Neural cell (in vitro differentiated cells): ENCODE data around the gene TMEM183A. TPM values are rescaled to one million over a fixed set of nuclear protein-coding genes. Genes with fewer than 3 reads are reported as not detected.

Experiments
- H2AFZ ChIP-seq: fragments of 200-600, 300-800 bp; sonication (generic), shearing (Covaris generic); 2 replicates; pipeline ENCODE4 v1.6.0; 2014; ENCODE audit warnings: low read depth, mild to moderate bottlenecking, antibody characterized with exemption, low read length, moderate library complexity
- H3F3A ChIP-seq: fragments of 200-600 bp; shearing (Covaris generic); 2 replicates; pipeline ENCODE4 v1.6.1; 2016; ENCODE audit warnings: mild to moderate bottlenecking, moderate library complexity, mixed read lengths, antibody characterized with exemption, low read length; ENCODE audit not compliant: insufficient read depth, poor library complexity, severe bottlenecking
- H3K27ac ChIP-seq: fragments of 200-600, 300-800 bp; sonication (generic), shearing (Covaris generic); 2 replicates; pipeline ENCODE4 v1.5.1; 2014; ENCODE audit warnings: mild to moderate bottlenecking, low read length, moderate library complexity
- H3K27me3 ChIP-seq: fragments of 300-800, 200-600 bp; sonication (generic), shearing (Covaris generic); 2 replicates; pipeline ENCODE4 v1.6.0; 2014; ENCODE audit warnings: mild to moderate bottlenecking, low read depth, low read length, moderate library complexity; ENCODE audit not compliant: insufficient read depth
- H3K36me3 ChIP-seq: fragments of 300-800, 200-600 bp; sonication (generic), shearing (Covaris generic); 2 replicates; pipeline ENCODE4 v1.5.1; 2014; ENCODE audit warnings: mild to moderate bottlenecking, antibody characterized with exemption, low read length, moderate library complexity; ENCODE audit not compliant: insufficient read depth
- H3K4me2 ChIP-seq: fragments of 300-800, 200-600 bp; sonication (generic), shearing (Covaris generic); 2 replicates; pipeline ENCODE4 v1.6.0; 2014; ENCODE audit warnings: mild to moderate bottlenecking, low read length
- H3K4me3 ChIP-seq: fragments of 300-800, 200-600 bp; sonication (generic), shearing (Covaris generic); 2 replicates; pipeline ENCODE4 v1.5.1; 2014; ENCODE audit warnings: mild to moderate bottlenecking, low read length, moderate library complexity
- H3K79me2 ChIP-seq: fragments of 200-600 bp; shearing (Covaris generic); replicated peaks from 2 replicates; pipeline ENCODE4 v1.6.0; 2014; ENCODE audit warnings: mild to moderate bottlenecking, low read length, moderate library complexity; ENCODE audit not compliant: insufficient read depth
- H3K9ac ChIP-seq: fragments of 300-800, 200-600 bp; sonication (generic), shearing (Covaris generic); 2 replicates; pipeline ENCODE4 v1.6.1; 2016; ENCODE audit warnings: mild to moderate bottlenecking, low read length, mixed read lengths
- H3K9me2 ChIP-seq: fragments of 200-600 bp; shearing (Covaris generic); 2 replicates; pipeline ENCODE4 v1.6.1; 2016; ENCODE audit warnings: mild to moderate bottlenecking, low read length, mixed read lengths; ENCODE audit not compliant: insufficient read depth
- H3K9me3 ChIP-seq: fragments of 200-600, 300-800 bp; sonication (generic), shearing (Covaris generic); 2 replicates; pipeline ENCODE4 v1.6.1; 2016; ENCODE audit warnings: mild to moderate bottlenecking, mixed run types, low read length, moderate library complexity, mixed read lengths
- H4K20me1 ChIP-seq: fragments of 200-600 bp; shearing (Covaris generic); 2 replicates; pipeline ENCODE4 v1.6.1; 2016; ENCODE audit warnings: mild to moderate bottlenecking, mixed run types; ENCODE audit not compliant: insufficient read depth
- EP300 ChIP-seq: fragments of 450-650 bp; conservative IDR thresholded peaks from 2 replicates; pipeline ENCODE4 v1.6.1; 2014; ENCODE audit warnings: antibody characterized with exemption, mild to moderate bottlenecking, moderate library complexity; ENCODE audit not compliant: poor library complexity, severe bottlenecking
- EZH2 ChIP-seq: fragments of 200-600, 300-800 bp; shearing (Covaris generic), sonication (generic); IDR thresholded peaks from 2 replicates; pipeline ENCODE4 v1.6.1; 2014; ENCODE audit warnings: antibody characterized with exemption, low read length, borderline replicate concordance, mild to moderate bottlenecking; ENCODE audit not compliant: insufficient read depth, poor library complexity, severe bottlenecking
- MXI1 ChIP-seq: fragments of 450-650 bp; conservative IDR thresholded peaks from 2 replicates; pipeline ENCODE4 v1.6.1; 2014; ENCODE audit warnings: antibody characterized with exemption, mild to moderate bottlenecking; ENCODE audit not compliant: poor library complexity, severe bottlenecking
- POLR2AphosphoS5 ChIP-seq: IDR thresholded peaks from 2 replicates; pipeline ENCODE4 v1.6.1; 2012
- RAD21 ChIP-seq: fragments of 450-650 bp; conservative IDR thresholded peaks from 2 replicates; pipeline ENCODE4 v1.6.1; 2014; ENCODE audit warnings: antibody characterized with exemption, mild to moderate bottlenecking, moderate library complexity
- REST ChIP-seq: IDR thresholded peaks from 2 replicates; pipeline ENCODE4 v1.6.1; 2012; ENCODE audit warnings: borderline replicate concordance
- SMC3 ChIP-seq: fragments of 450-650 bp; conservative IDR thresholded peaks from 2 replicates; pipeline ENCODE4 v1.6.1; 2014; ENCODE audit warnings: antibody characterized with exemption, mild to moderate bottlenecking, moderate library complexity; ENCODE audit not compliant: poor library complexity
- TAF1 ChIP-seq: IDR thresholded peaks from 2 replicates; pipeline ENCODE4 v1.6.1; 2012; ENCODE audit warnings: low read depth
- polyA plus RNA-seq: library from polyadenylated mRNA; depleted of rRNA; stranded (reverse); fragments of >200 nt; gene quantifications from 2 replicates; pipeline ENCODE4 v1.2.3, GENCODE V29; 2014
- TF ChIP-seq, protein P1 (sequence below): fragments of 450-650 bp; IDR thresholded peaks from 2 replicates; pipeline ENCODE4 v1.5.1; 2014; ENCODE audit warnings: antibody characterized with exemption, mild to moderate bottlenecking, moderate library complexity; ENCODE audit not compliant: poor library complexity, severe bottlenecking

Gene TMEM183A
- polyA plus RNA-seq, 1 donor from 2014 or later: 237 TPM

- no peaks in the 10 kb centered on the region for H3K9me2 ChIP-seq
- H3K9me3 ChIP-seq: no peaks in the 10 kb centered on the region
- TF ChIP-seq MXI1: no peak
- TF ChIP-seq RAD21: no peak
- TF ChIP-seq EP300: no peak
- TF ChIP-seq POLR2AphosphoS5: no peak
- TF ChIP-seq SMC3: no peak
- no peak for TF ChIP-seq EZH2
- no peak for TF ChIP-seq TAF1
- no peak for TF ChIP-seq REST
- TF ChIP-seq, protein P1, sequence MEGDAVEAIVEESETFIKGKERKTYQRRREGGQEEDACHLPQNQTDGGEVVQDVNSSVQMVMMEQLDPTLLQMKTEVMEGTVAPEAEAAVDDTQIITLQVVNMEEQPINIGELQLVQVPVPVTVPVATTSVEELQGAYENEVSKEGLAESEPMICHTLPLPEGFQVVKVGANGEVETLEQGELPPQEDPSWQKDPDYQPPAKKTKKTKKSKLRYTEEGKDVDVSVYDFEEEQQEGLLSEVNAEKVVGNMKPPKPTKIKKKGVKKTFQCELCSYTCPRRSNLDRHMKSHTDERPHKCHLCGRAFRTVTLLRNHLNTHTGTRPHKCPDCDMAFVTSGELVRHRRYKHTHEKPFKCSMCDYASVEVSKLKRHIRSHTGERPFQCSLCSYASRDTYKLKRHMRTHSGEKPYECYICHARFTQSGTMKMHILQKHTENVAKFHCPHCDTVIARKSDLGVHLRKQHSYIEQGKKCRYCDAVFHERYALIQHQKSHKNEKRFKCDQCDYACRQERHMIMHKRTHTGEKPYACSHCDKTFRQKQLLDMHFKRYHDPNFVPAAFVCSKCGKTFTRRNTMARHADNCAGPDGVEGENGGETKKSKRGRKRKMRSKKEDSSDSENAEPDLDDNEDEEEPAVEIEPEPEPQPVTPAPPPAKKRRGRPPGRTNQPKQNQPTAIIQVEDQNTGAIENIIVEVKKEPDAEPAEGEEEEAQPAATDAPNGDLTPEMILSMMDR: no peak
- H3K36me3 ChIP-seq: no peaks in the 10 kb centered on the region
- no peaks in the 10 kb centered on the region for H3F3A ChIP-seq
- no peak overlapping the region for H3K9ac ChIP-seq
- no peaks in the 10 kb centered on the region for H3K27me3 ChIP-seq
- H2AFZ ChIP-seq: no peak overlapping the region
- H3K4me3 ChIP-seq: no peak overlapping the region
- H3K79me2 ChIP-seq: no peaks in the 10 kb centered on the region
- no peaks in the 10 kb centered on the region for H4K20me1 ChIP-seq
- no peak overlapping the region for H3K27ac ChIP-seq
- no peak overlapping the region for H3K4me2 ChIP-seq
Observed at GRCh38 chr1:202987255-202987654, 19.9 kb upstream of the TMEM183A start.

DNA sequence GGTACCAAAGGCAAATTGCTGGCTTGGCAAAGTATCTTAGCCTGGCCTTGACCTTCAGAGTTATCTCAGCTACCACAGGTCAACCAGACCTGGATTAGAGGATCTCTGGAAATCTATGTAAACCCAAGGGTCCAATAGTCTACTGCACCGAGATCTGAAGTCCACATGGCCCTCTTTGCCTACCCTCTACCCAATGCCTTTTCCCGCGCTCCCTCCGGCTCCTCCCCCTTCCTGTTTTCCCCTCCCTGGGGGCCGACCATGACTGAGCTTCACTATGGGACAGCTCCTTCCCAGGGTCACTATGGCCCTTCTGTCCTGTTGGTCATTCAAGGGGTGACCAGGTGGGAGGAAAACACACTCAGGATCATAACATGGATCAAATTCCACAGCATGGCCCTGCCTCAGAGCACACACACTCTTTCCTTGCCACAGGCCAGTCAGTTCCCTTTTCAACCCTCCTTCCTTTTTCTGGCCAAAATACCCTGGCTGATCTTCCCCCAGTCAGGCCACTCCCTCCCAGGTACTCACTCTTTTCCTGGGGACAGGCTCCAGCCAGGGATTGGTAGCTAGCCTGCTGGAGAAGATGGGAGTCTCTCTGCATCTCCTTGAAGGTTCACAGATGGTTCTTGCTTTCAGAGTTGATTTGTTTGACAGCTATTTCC is 19.1 kb upstream of the TMEM183A start:
- no peaks in the 10 kb centered on the region for H3K79me2 ChIP-seq
- TF ChIP-seq RAD21 (no peak), TAF1 (no peak), EP300 (no peak), REST (no peak), SMC3 (no peak), MXI1 (no peak), EZH2 (no peak)
- TF ChIP-seq, protein P1: no peak
- no peak overlapping the region for H3K4me2 ChIP-seq
- no peaks in the 10 kb centered on the region for H3K9me3 ChIP-seq
- H3K27ac ChIP-seq: no peak overlapping the region
- H2AFZ ChIP-seq: no peak overlapping the region
- no peaks in the 10 kb centered on the region for H4K20me1 ChIP-seq
- no peak overlapping the region for H3K4me3 ChIP-seq
- H3K36me3 ChIP-seq: no peaks in the 10 kb centered on the region
- H3F3A ChIP-seq: no peaks in the 10 kb centered on the region
- H3K9ac ChIP-seq: no peak overlapping the region
- no peaks in the 10 kb centered on the region for H3K9me2 ChIP-seq
- no peaks in the 10 kb centered on the region for H3K27me3 ChIP-seq
